H9 (cell line): ENCODE data around the gene ELAC2. TPM values are rescaled to one million over a fixed set of nuclear protein-coding genes. Genes with fewer than 3 reads are reported as not detected.

Source experiments
- DNase-seq: peaks from one replicate; pipeline ENCODE4 v3.0.0-alpha.2; 2017
- H2AFZ ChIP-seq: one replicate; pipeline ENCODE4 v1.6.1; 2013; ENCODE audit warnings: mild to moderate bottlenecking, low read length, control low read depth, moderate library complexity
- H2AK5ac ChIP-seq: 2 replicates; pipeline ENCODE4 v1.6.1; 2013; ENCODE audit warnings: low read length, control low read depth, mixed read lengths; ENCODE audit not compliant: insufficient read length
- H2BK120ac ChIP-seq: one replicate; pipeline ENCODE4 v1.6.1; 2013; ENCODE audit warnings: low read depth, mild to moderate bottlenecking, low read length, control low read depth, inconsistent platforms; ENCODE audit not compliant: poor library complexity, severe bottlenecking
- H2BK12ac ChIP-seq: 2 replicates; pipeline ENCODE4 v1.6.1; 2013; ENCODE audit warnings: low read length, control low read depth, mixed read lengths, low read depth; ENCODE audit not compliant: insufficient read length
- H2BK15ac ChIP-seq: 2 replicates; pipeline ENCODE4 v1.6.1; 2013; ENCODE audit warnings: low read depth, low read length, control low read depth
- H2BK20ac ChIP-seq: one replicate; pipeline ENCODE4 v1.6.1; 2013; ENCODE audit warnings: low read depth, mild to moderate bottlenecking, low read length, control low read depth, inconsistent platforms; ENCODE audit not compliant: poor library complexity, severe bottlenecking
- H2BK5ac ChIP-seq: 2 replicates; pipeline ENCODE4 v1.6.1; 2013; ENCODE audit warnings: low read length, control low read depth, mixed read lengths; ENCODE audit not compliant: insufficient read length
- H3K14ac ChIP-seq: 2 replicates; pipeline ENCODE4 v1.6.1; 2013; ENCODE audit warnings: low read length, control low read depth; ENCODE audit not compliant: insufficient read depth
- H3K18ac ChIP-seq: 2 replicates; pipeline ENCODE4 v1.6.1; 2013; ENCODE audit warnings: low read depth, mild to moderate bottlenecking, mixed read lengths, low read length, control low read depth; ENCODE audit not compliant: insufficient read length
- H3K23ac ChIP-seq: 2 replicates; pipeline ENCODE4 v1.6.1; 2013; ENCODE audit warnings: low read length, control low read depth, mixed read lengths, low read depth; ENCODE audit not compliant: insufficient read length
- H3K23me2 ChIP-seq: 2 replicates; pipeline ENCODE4 v1.6.1; 2013; ENCODE audit warnings: low read depth, mild to moderate bottlenecking, mixed read lengths, low read length, control low read depth; ENCODE audit not compliant: insufficient read length, poor library complexity, severe bottlenecking
- H3K27ac ChIP-seq: 2 replicates; pipeline ENCODE4 v1.5.1; 2013; ENCODE audit warnings: low read length, control low read depth, mixed read lengths, low read depth; ENCODE audit not compliant: insufficient read length
- H3K27me3 ChIP-seq: 2 replicates; pipeline ENCODE4 v1.6.1; 2013; ENCODE audit warnings: low read length, control low read depth, inconsistent platforms; ENCODE audit not compliant: insufficient read depth
- H3K4ac ChIP-seq: 2 replicates; pipeline ENCODE4 v1.6.1; 2013; ENCODE audit warnings: low read depth, mild to moderate bottlenecking, control low read depth, inconsistent platforms, low read length, moderate library complexity
- H3K4me1 ChIP-seq: 2 replicates; pipeline ENCODE4 v1.6.1; 2013; ENCODE audit warnings: low read length, control low read depth, inconsistent platforms; ENCODE audit not compliant: insufficient read depth
- H3K4me2 ChIP-seq: 2 replicates; pipeline ENCODE4 v1.6.1; 2013; ENCODE audit warnings: low read length, control low read depth, mixed read lengths; ENCODE audit not compliant: insufficient read length, insufficient read depth
- H3K56ac ChIP-seq: 2 replicates; pipeline ENCODE4 v1.6.1; 2013; ENCODE audit warnings: low read depth, mild to moderate bottlenecking, mixed read lengths, low read length, control low read depth; ENCODE audit not compliant: insufficient read length
- H3K79me1 ChIP-seq: 2 replicates; pipeline ENCODE4 v1.6.1; 2013; ENCODE audit warnings: low read depth, mild to moderate bottlenecking, moderate library complexity, low read length, control low read depth, inconsistent platforms; ENCODE audit not compliant: insufficient read depth, poor library complexity, severe bottlenecking
- H3K79me2 ChIP-seq: 2 replicates; pipeline ENCODE4 v1.6.1; 2013; ENCODE audit warnings: low read length, control low read depth, inconsistent platforms; ENCODE audit not compliant: insufficient read depth
- H3K9ac ChIP-seq: 2 replicates; pipeline ENCODE4 v1.6.1; 2013; ENCODE audit warnings: low read length, control low read depth, mixed read lengths; ENCODE audit not compliant: insufficient read length; ENCODE audit errors: extremely low read depth
- H3K9me3 ChIP-seq: one replicate; pipeline ENCODE4 v1.6.1; 2013; ENCODE audit warnings: low read depth, low read length, inconsistent platforms; ENCODE audit not compliant: control insufficient read depth
- H3T11ph ChIP-seq: one replicate; pipeline ENCODE4 v1.6.1; 2013; ENCODE audit warnings: mild to moderate bottlenecking, low read length, control low read depth, inconsistent platforms
- H4K20me1 ChIP-seq: one replicate; pipeline ENCODE4 v1.6.1; 2013; ENCODE audit not compliant: control insufficient read depth, insufficient read length, insufficient read depth
- H4K5ac ChIP-seq: 2 replicates; pipeline ENCODE4 v1.6.1; 2013; ENCODE audit warnings: low read depth, mild to moderate bottlenecking, mixed read lengths, low read length, control low read depth; ENCODE audit not compliant: insufficient read length
- H4K8ac ChIP-seq: replicated peaks from 2 replicates; pipeline ENCODE4 v1.6.1; 2013; ENCODE audit warnings: low read length, control low read depth, mixed read lengths, low read depth; ENCODE audit not compliant: insufficient read length
- H4K91ac ChIP-seq: 2 replicates; pipeline ENCODE4 v1.6.1; 2013; ENCODE audit warnings: low read depth, mild to moderate bottlenecking, moderate library complexity, mixed read lengths, low read length, control low read depth; ENCODE audit not compliant: insufficient read length
- H3K27ac Mint-ChIP-seq, 3 experiments: 2 replicates in 2 of 3; 3 replicates in 1 of 3; pipeline ENCODE4 v1.8.0; 2020 to 2021; ENCODE audit warnings: mixed read lengths in 3 of 3, mild to moderate bottlenecking in 1 of 3, moderate library complexity in 1 of 3
- H3K27me3 Mint-ChIP-seq: 2 replicates; pipeline ENCODE4 v1.8.0; 2021; ENCODE audit warnings: low read depth, mild to moderate bottlenecking, moderate library complexity, mixed read lengths
- H3K36me3 Mint-ChIP-seq, 3 experiments: 2 replicates in 2 of 3; 3 replicates in 1 of 3; pipeline ENCODE4 v1.8.0; 2020 to 2021; ENCODE audit warnings: low read depth in 3 of 3, mixed read lengths in 3 of 3; ENCODE audit not compliant: insufficient read depth in 1 of 3
- H3K4me1 Mint-ChIP-seq, 2 experiments: 2 replicates each; pipeline ENCODE4 v1.8.0; 2020; ENCODE audit warnings: mixed read lengths in 2 of 2
- H3K4me3 Mint-ChIP-seq, 2 experiments: 2 replicates in 1 of 2; 3 replicates in 1 of 2; pipeline ENCODE4 v1.8.0; 2020 to 2021; ENCODE audit warnings: mild to moderate bottlenecking in 2 of 2, mixed read lengths in 2 of 2, moderate library complexity in 1 of 2
- H3K9me3 Mint-ChIP-seq, 2 experiments: 2 replicates in 1 of 2; 3 replicates in 1 of 2; pipeline ENCODE4 v1.8.0; 2020; ENCODE audit warnings: mild to moderate bottlenecking in 2 of 2, mixed read lengths in 2 of 2, moderate library complexity in 1 of 2
- CTCF ChIP-seq: fragments of 200-600 bp; sonication (generic); conservative IDR thresholded peaks from 3 replicates; pipeline ENCODE4 v1.8.0; 2021; ENCODE audit warnings: antibody characterized with exemption, mild to moderate bottlenecking
- WGBS: extraction: QIAGEN DNeasy Blood & Tissue Kit; methylation state at CpG from one replicate; pipeline ENCODE4 v1.1.7; 2013; ENCODE audit warnings: missing lambda C conversion rate, low lambda C conversion rate, mixed read lengths; ENCODE audit not compliant: insufficient read length; ENCODE audit errors: extremely low coverage; 5-methylcytosine and 5-hydroxymethylcytosine counted together
- total RNA-seq: library from RNA; stranded (reverse); gene quantifications from 2 replicates; pipeline ENCODE4 v1.2.1, GENCODE V29; 2021

The ELAC2 gene
- total RNA-seq, 1 experiment from 2014 or later = 90.7 TPM

- no peak overlapping the region for H4K91ac ChIP-seq
Observed at GRCh38 chr17:13027246-13027645, 9.4 kb upstream of the ELAC2 start.

More at GRCh38 chr17:13027246-13027645, 9.4 kb upstream of the ELAC2 start:
- Histone ChIP-seq H2BK15ac (no peak overlapping the region), H3K18ac (no peak overlapping the region), H4K8ac (no peak overlapping the region), H3K23me2 (no peaks in the 10 kb centered on the region), H3K9ac (no peak overlapping the region), H3K4me1 (no peaks in the 10 kb centered on the region; the same call in 1 of the 2 replicates), H3K79me1 (no peaks in the 10 kb centered on the region), H3K27ac (no peak overlapping the region), H3K14ac (no peak overlapping the region), H2BK12ac (no peak overlapping the region), H3T11ph (no peak overlapping the region), H2AK5ac (no peak overlapping the region), H2BK120ac (no peak overlapping the region), H3K56ac (no peak overlapping the region), H2BK20ac (no peak overlapping the region), H4K5ac (no peak overlapping the region), H3K4me2 (no peak overlapping the region), H3K27me3 (no peaks in the 10 kb centered on the region), H3K23ac (no peak overlapping the region), H2AFZ (no peak overlapping the region), H4K20me1 (no peaks in the 10 kb centered on the region), H2BK5ac (no peak overlapping the region), H3K9me3 (no peaks in the 10 kb centered on the region), H3K79me2 (no peaks in the 10 kb centered on the region), H3K4ac (no peak overlapping the region)
- Mint-ChIP-seq H3K9me3 (peaks cover 0 to 3% of the 10 kb centered on the region in 2 experiments; a peak in 3 of 5 replicates), H3K36me3 (no peaks in the 10 kb centered on the region), H3K27ac (no peak overlapping the region; a peak in 1 of 7 replicates), H3K4me1 (peaks cover 24 to 30% of the 10 kb centered on the region in 2 experiments), H3K27me3 (peaks cover 4% of the 10 kb centered on the region), H3K4me3 (no peak overlapping the region)
- no peak for DNase-seq
- no peak for TF ChIP-seq CTCF
- WGBS = no CpG with 5 or more reads among the region's 5 CpGs
